T-helper 17 cell (primary cell): ENCODE results near the gene FANCG. TPM values are rescaled to one million over a fixed set of nuclear protein-coding genes. Genes with fewer than 3 reads are reported as not detected.
A peak's percentile ranks its signal among the peaks of the same experiment; 100 is the strongest.

Experiments used
- ATAC-seq: fragments of 150-1000 bp; cut with Tn5 transposase; 2 replicates; pipeline ENCODE4 v1.10.0; 2021; ENCODE audit warnings: mild to moderate bottlenecking, moderate library complexity
- DNase-seq, 3 donors: peaks; one replicate each; pipeline versions ENCODE4 v3.0.0 to v3.0.0-alpha.2; 2020 to 2021
- H3K9me3 ChIP-seq: one replicate; pipeline ENCODE4 v1.7.0; 2013; ENCODE audit warnings: low read length, mild to moderate bottlenecking; ENCODE audit not compliant: control insufficient read depth, poor library complexity, severe bottlenecking
- H3K27ac Mint-ChIP-seq: one replicate; pipeline ENCODE4 v1.8.0; 2022; ENCODE audit warnings: mild to moderate bottlenecking, moderate library complexity, mixed read lengths
- H3K27me3 Mint-ChIP-seq: one replicate; pipeline ENCODE4 v1.8.0; 2022; ENCODE audit warnings: mixed read lengths
- H3K36me3 Mint-ChIP-seq: one replicate; pipeline ENCODE4 v1.8.0; 2022; ENCODE audit warnings: low read depth, mixed read lengths
- H3K4me1 Mint-ChIP-seq: one replicate; pipeline ENCODE4 v1.8.0; 2022; ENCODE audit warnings: mild to moderate bottlenecking, mixed read lengths
- H3K4me3 Mint-ChIP-seq: one replicate; pipeline ENCODE4 v1.8.0; 2022; ENCODE audit warnings: mild to moderate bottlenecking, moderate library complexity, mixed read lengths
- total RNA-seq, 4 donors: library from RNA in 2 of 4; stranded (reverse) in 2 of 4; gene quantifications; one replicate each; pipeline ENCODE4 v1.2.3 and lab custom pipeline; 2022 to 2026

Gene FANCG
- total RNA-seq, 2 donors from 2014 or later = 18.8 to 23.6 TPM

DNA sequence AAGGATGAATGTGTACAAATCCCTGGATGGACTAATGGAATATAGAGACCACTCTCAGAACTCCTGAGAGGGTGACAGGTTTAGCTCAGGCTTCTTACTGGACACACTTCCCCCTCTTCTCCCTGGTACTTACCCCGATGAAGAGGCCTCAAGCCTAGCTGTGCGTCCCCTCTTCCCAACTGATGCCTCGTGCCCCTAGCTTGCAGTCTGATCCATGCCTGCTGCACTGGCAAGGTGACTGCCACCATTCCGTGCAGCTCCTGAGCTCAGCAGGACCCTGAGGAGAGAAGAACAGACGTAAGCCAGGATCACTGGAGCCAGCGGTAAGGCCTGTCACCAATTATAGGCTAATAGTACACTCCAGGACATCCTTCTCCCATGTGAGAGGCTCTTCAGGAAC, 28.7 kb upstream of the FANCG start:
- peaks cover 5% of the 10 kb centered on the region for H3K36me3 Mint-ChIP-seq
- H3K27me3 Mint-ChIP-seq = no peaks in the 10 kb centered on the region
- no peak for DNase-seq
- H3K4me3 Mint-ChIP-seq = no peak overlapping the region
- H3K27ac Mint-ChIP-seq = peak overlapping the region; percentile 6
- peaks cover 35% of the 10 kb centered on the region for H3K4me1 Mint-ChIP-seq
- ATAC-seq = no peak
- H3K9me3 ChIP-seq = no peaks in the 10 kb centered on the region

DNA sequence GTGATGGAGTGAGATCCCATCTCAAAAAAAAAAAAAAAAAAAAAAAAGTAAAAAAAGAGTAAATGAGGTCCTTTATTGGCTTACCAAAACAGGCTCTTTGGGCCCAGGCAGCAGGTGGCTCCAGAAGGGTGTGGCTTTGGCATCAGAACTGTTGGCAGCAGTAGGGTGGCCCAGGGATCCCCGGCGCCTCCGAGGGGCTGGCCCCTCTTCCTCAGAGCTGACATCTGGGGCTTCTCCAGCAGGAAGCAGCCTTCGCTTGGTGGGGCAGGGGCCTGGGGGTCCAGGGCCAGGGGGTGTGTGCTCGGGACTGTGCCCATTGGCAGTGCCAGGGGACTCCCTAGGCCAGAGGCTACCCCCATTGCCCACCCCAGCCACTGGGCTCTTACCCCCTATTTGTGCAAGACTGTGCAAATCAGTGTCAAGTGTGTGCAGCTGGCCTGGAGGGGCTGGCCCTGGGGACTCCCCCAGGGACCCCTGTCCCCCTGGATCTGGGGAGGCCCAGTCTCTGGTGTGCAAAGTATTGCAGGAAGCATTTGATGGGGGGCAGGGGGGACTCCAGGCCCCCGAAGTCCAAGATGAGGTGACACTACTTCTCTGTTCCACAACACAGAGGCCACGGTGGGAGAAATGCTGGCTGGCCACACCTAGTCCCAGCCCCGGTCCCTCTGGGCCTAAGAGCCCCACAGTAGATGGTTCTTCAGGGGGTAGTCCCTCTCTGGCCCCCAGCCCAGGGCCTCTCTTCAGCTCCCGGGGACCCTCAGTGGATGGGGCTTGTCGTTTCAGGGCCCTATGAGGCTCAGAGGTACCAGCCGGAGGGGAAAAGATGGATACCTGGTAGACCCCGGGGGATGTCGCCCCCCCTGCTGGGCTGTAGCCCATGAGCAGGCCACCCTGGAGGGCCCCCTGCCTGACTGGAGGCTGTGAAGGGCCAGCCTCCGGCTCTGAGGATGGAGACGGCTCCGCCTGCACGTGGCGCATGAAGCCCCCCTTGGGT, 27.9 kb upstream of the FANCG start:
- Mint-ChIP-seq H3K36me3 (peaks cover 9% of the 10 kb centered on the region), H3K27me3 (no peaks in the 10 kb centered on the region), H3K27ac (no peak overlapping the region), H3K4me1 (peaks cover 42% of the 10 kb centered on the region), H3K4me3 (no peak overlapping the region)
- H3K9me3 ChIP-seq = no peaks in the 10 kb centered on the region
- no peak for DNase-seq
- no peak for ATAC-seq

DNA sequence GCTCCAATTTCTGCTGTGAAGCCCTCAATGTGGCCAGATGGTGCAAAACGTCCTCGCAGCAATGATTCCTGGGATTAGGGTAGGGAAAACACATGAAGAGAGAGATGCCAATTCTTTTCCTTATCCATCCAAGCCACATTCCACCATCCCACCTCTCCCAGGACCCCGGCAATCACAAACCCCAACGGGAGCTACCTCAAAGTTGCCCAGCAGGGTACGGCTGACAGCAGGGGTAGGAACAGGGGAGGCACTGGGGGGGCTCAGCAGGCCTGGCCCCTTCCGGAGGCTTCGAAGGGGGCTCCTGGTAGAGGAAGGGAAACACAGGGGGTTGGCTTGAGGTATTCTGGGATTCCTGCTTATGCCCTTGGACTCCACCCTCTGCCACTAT, 26.6 kb upstream of the FANCG start:
- peaks cover 38% of the 10 kb centered on the region for H3K4me1 Mint-ChIP-seq
- H3K9me3 ChIP-seq = no peaks in the 10 kb centered on the region
- H3K4me3 Mint-ChIP-seq = no peak overlapping the region
- H3K36me3 Mint-ChIP-seq = peaks cover 9% of the 10 kb centered on the region
- no peak overlapping the region for H3K27ac Mint-ChIP-seq
- no peak for DNase-seq
- no peak for ATAC-seq
- no peaks in the 10 kb centered on the region for H3K27me3 Mint-ChIP-seq

DNA sequence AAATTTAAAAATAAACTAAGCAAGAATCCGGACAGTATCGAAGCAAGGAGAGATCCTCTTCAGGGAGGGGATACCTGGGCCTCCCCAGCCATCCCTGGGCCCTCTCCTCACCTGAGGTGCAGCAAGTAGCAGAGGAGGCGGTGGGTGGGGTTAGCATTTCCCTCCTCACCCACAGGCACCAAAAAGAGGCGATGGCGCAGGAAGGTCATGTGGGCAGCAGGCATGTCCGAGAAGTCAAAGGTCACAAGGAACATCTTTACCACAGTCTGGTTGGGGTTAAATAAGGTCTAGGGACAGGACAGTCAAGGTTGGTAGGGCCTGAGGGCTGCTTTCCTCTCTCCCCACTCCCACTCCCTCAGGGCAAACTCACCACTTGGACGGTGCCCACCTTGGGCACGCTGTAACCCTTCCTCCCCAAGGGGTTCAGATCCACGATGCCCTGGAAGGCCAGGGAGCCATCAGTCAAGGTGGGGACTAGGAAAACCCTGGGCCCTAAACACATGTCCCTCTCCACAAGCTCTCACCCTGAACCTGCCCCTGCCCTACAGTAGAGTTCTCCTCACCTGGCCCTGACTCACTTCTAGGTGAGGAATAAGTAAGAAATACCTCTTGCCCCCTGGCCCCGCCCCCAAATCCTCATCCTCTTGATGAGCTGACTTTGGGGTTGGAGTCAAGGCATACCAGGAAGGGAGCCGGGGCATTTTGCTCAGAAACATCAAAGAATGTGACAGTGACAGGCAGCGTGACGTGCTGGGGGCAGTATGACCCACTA, 26.0 kb upstream of the FANCG start:
- H3K27ac Mint-ChIP-seq = no peak overlapping the region
- H3K9me3 ChIP-seq = no peaks in the 10 kb centered on the region

DNA sequence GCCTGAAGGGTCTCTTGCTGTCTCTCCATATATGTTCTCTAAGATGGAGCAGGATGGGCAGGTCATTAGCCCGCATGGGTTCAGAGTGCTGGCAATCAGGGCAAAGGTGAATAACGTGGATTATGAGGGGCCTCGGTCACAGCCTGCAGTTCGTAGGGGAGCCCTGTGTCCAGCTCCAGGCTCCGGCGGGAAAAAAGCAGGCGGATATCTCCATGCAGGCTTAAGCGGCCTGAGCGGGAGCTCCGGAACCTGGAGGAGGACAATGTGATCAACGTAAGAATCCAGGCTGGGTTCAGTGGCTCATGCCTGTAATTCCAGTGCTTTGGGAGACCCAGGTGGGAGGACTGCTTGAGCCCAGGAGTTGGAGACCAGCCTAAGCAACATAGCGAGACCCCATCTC, 25.4 kb upstream of the FANCG start:
- ATAC-seq (no peak), DNase-seq (no peak)
- Mint-ChIP-seq H3K4me3 (no peak overlapping the region), H3K4me1 (peaks cover 31% of the 10 kb centered on the region), H3K27me3 (no peaks in the 10 kb centered on the region), H3K27ac (peak overlapping the region; percentile 97), H3K36me3 (peaks cover 15% of the 10 kb centered on the region)
- H3K9me3 ChIP-seq = no peaks in the 10 kb centered on the region

More for the DNA sequence above, 26.0 kb upstream of the FANCG start:
- Mint-ChIP-seq H3K4me1 (peaks cover 36% of the 10 kb centered on the region), H3K36me3 (peaks cover 11% of the 10 kb centered on the region), H3K27me3 (no peaks in the 10 kb centered on the region), H3K4me3 (no peak overlapping the region)
- no peak for DNase-seq
- ATAC-seq = no peak

DNA sequence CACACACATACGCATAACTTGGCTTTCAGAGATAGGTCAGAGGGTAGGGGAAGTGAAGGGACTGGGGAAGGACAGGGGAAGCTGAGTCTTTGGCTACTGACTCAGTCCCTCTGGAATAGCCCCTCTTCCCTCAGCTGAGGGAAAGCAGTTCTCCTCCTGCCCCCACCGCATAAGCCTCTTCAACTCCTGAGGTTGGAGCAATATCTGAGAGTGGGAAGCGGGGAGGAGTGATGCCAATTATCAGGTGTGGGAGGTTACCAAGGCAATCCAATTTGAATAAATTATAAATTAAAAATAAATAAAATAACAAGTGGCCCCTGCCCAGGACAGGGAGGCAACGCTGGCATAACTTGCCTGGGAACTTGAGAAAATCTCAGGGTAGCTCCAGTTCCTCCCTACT, 24.8 kb upstream of the FANCG start:
- Mint-ChIP-seq H3K4me3 (no peak overlapping the region), H3K4me1 (peaks cover 27% of the 10 kb centered on the region), H3K27ac (peak overlapping the region; percentile 97), H3K36me3 (peaks cover 17% of the 10 kb centered on the region), H3K27me3 (no peaks in the 10 kb centered on the region)
- no peak for DNase-seq
- no peaks in the 10 kb centered on the region for H3K9me3 ChIP-seq
- ATAC-seq = no peak

DNA sequence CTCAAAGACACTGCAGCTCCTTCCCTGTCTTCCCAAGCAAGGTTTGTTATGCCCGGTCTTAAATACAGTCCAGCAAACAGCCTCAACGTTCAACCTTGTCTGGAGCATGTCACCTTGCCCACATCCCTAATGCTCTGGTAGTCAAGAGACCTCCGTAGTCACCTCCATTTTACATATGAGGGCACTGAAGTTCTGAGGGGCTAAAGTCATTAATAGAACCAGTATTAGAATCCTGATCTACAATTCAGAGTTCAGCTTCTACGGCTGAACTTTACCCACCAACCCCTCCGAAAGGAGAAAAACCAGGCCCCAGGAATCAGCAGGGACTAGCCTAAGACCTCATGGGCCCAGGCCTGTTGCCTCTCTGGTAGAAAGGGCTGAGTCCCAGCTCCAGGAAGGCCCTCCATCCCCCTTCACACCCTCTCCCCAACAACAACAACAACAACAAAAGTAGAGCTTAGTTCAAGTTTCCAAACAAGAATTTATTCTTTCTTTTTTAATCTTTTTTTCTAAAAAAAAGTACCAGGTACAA, 24.0 kb upstream of the FANCG start:
- ATAC-seq (no peak), DNase-seq (no peak)
- H3K27ac Mint-ChIP-seq = peak overlapping the region; percentile 97
- H3K4me3 Mint-ChIP-seq = peak overlapping the region; percentile 99
- H3K9me3 ChIP-seq = no peaks in the 10 kb centered on the region
- peaks cover 25% of the 10 kb centered on the region for H3K4me1 Mint-ChIP-seq
- peaks cover 17% of the 10 kb centered on the region for H3K36me3 Mint-ChIP-seq
- H3K27me3 Mint-ChIP-seq = no peaks in the 10 kb centered on the region

DNA sequence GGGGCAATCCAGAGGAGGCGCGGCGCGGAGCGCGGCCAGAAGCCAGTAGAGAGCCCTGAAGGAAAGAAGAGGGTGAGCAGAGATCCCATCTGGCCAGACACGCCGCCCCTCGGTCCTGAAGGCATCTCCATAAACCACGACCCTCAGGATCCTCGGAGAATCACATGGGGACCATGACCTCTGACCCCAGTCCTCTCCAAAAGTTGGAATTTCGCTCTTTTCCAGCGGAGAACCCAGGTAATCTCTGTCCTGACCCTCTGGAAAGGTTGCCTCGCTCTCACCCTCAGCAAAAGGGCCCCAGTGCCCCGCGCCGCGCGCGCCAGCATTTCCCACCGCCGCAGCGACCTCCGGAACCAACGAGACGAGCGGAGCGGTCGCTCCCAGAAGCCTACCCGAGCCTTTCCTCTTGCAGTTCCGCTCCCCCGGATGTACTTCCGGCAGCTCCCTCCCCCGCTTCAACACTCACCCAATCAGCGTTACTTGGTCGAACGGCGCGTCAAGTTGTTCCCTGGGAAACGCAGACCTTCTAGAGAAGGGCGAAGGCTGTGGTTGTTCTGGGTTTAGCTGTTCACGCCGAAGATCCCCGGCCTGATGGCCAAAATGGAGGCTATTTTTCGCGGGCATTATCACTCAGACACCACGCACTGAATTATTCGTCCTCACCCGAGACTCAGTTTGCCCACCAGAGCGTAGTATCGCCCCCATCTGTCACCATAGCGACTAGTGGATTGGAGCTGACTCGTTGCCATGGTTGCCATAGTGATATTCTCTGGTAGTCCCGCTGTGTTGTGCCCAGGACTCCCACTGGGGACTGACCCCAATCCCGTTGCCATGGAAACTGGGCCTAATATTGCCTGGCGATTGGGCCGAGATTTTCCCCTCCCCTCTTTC, 23.3 kb upstream of the FANCG start, which contains the start of gene STOML2:
STOML2 (minus strand) TSS at position 363 of the 891 bp plus-strand sequence; CDS start at position 326, 37 bp downstream.
- Mint-ChIP-seq H3K36me3 (peaks cover 17% of the 10 kb centered on the region), H3K4me3 (peak within 1 kb of the TSS; percentile 99), H3K4me1 (peaks cover 23% of the 10 kb centered on the region), H3K27me3 (no peaks in the 10 kb centered on the region), H3K27ac (peak within 1 kb of the TSS; percentile 97)
- peak; percentile 97 for ATAC-seq
- peak; percentile 77 to 86 (median 85) for DNase-seq
- H3K9me3 ChIP-seq = no peaks in the 10 kb centered on the region

DNA sequence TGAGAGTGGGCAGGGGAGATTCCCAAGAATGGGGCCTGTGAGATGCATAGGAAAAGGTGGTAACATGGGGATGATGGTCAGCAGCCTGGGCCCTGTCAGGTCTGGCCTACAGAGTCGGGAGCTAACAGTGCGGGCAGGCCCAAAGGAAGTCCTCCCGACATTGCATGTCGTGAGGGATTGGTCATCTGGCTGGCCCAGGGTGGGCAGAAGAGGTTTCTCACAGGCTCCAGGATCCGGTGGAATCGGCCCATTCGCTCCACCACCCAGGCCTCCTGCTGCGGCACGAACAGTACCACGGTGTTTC, 22.7 kb upstream of the FANCG start:
- H3K27me3 Mint-ChIP-seq = no peaks in the 10 kb centered on the region
- peaks cover 17% of the 10 kb centered on the region for H3K36me3 Mint-ChIP-seq
- H3K27ac Mint-ChIP-seq = peak overlapping the region; percentile 97
- no peak for DNase-seq
- H3K4me1 Mint-ChIP-seq = peaks cover 28% of the 10 kb centered on the region
- H3K9me3 ChIP-seq = no peaks in the 10 kb centered on the region
- ATAC-seq = peak; percentile 24
- H3K4me3 Mint-ChIP-seq = peak overlapping the region; percentile 99

DNA sequence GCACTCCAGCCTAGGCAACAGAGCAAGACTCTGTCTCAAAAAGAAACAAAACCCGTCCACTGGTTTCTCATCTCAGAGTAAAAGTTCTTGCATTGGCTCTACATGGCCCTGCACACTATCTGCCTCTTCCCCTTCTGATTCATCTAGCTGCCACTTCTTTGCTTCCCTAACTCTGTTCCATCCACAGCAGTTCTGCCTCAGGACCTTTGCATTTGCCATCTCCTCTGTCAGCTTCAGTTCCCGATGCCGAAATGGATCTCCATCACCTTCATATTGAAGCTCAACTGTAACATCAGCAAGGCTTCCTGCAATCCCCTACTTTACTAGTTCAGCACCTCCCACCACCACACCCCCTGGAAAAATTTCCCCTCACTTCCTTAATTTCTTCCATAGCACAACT, 17.8 kb upstream of the FANCG start:
- no peak for ATAC-seq
- H3K4me1 Mint-ChIP-seq = peaks cover 35% of the 10 kb centered on the region

DNA sequence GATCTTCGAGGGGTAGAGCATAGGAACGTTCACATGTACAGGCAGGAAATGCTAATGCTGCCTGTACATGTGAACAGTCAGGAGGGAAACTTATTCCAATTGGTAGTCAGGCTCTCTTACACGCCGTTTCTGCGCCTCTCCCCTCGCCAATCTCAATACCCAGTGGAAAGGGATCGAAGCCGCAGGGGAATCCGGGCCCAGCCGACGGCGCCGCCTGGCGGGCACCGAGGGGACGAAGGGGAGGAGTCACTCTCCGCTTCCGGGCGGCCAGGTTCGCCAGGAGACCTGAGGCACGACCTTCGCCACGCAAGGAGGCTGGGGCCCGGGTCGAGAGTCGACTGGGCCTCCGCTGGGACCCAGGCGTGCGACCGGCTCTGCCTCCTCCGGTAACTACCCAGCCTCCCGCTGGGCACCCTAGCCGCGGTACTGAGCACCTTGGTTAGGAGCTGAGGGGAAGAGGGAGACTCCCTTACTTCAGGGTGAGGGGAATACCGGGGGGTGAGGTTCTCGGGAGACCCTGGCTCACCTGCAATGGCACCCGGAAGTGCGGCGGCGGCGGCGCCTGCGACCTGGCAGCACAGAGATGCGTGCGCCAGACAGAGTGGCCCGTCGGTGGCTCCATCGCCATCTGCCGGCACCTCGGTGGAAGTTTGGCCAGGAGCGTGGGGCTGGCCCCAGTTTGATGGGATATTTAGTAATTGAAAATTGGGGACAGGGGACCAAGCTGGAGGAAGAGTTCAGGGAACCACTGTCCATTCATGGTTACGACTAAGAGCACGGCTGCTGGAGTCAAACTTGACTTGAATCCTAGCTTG, 16.5 kb upstream of the FANCG start, which contains the start of gene PIGO:
PIGO (minus strand) TSS at position 557 of the 815 bp plus-strand sequence. CDS start 1,026 bp downstream, outside the sequence.
- H3K4me1 Mint-ChIP-seq = peaks cover 27% of the 10 kb centered on the region
- H3K4me3 Mint-ChIP-seq = peak within 1 kb of the TSS; percentile 85
- no peaks in the 10 kb centered on the region for H3K27me3 Mint-ChIP-seq
- H3K27ac Mint-ChIP-seq = peak within 1 kb of the TSS; percentile 90
- no peaks in the 10 kb centered on the region for H3K9me3 ChIP-seq
- ATAC-seq = peak; percentile 93
- peaks cover 15% of the 10 kb centered on the region for H3K36me3 Mint-ChIP-seq
- peak; percentile 83 to 85 (median 85) for DNase-seq

More for the DNA sequence above, 17.8 kb upstream of the FANCG start:
- DNase-seq = no peak
- Mint-ChIP-seq H3K4me3 (peak overlapping the region; percentile 70), H3K27ac (no peak overlapping the region), H3K27me3 (no peaks in the 10 kb centered on the region), H3K36me3 (peaks cover 13% of the 10 kb centered on the region)
- H3K9me3 ChIP-seq = no peaks in the 10 kb centered on the region

DNA sequence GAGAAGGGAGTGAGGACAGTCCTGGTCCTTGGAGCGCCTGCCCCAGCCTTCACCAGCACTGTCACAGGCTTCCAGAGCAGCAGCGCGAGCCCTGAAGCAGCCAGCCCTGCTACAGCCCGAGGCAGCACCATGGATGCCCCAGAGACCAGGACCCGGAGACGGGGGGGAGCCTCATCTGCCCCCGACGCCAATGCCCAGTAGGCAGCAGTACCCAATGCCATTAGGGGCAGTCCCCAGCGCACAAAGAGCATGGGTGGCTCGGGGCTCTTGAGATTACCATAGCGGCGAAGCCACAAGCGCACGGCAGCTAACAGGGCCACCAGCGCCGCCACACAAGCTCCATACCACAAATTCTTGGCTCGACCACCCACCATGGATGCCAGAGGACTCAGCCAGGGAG, 11.8 kb upstream of the FANCG start:
- Mint-ChIP-seq H3K27ac (peak overlapping the region; percentile 75), H3K36me3 (peaks cover 18% of the 10 kb centered on the region), H3K27me3 (no peaks in the 10 kb centered on the region), H3K4me3 (no peak overlapping the region), H3K4me1 (peaks cover 17% of the 10 kb centered on the region)
- ATAC-seq (no peak), DNase-seq (no peak)
- no peaks in the 10 kb centered on the region for H3K9me3 ChIP-seq
